Measurements from ENCODE around the gene MED26. TPM values are rescaled to one million over a fixed set of nuclear protein-coding genes. Genes with fewer than 3 reads are reported as not detected.

The MED26 gene
- total RNA-seq, 1 experiment from 2014 or later: 9.0 TPM

DNA sequence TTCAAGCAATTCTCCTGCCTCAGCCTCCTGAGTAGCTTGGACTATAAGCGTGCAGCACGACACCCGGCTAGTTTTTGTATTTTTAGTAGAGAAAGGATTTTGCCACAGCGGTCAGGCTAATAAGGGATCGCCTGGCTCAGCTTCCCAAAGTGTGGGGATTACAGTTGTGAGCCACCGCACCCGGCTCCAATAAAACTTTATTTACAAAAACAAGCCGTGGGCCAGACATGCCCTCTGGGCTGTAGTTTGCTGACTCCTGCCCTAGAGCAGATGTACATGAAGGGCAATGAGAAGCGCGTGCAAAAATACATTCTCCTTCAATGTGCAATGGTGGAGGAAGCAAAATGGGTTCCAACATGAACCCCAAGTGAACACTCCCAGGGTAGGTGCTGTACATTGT is 13.7 kb upstream of the MED26 start:
- H3K4me1 Mint-ChIP-seq (ENCODE audit: low read depth, unreplicated experiment): no peaks in the 10 kb centered on the region
- peaks cover 23% of the 10 kb centered on the region for H3K36me3 Mint-ChIP-seq (ENCODE audit: insufficient read depth, unreplicated experiment)
- DNase-seq: no peak
- CTCF ChIA-PET: no interaction called here
- no peak overlapping the region for H3K27ac Mint-ChIP-seq (ENCODE audit: unreplicated experiment)
- no TSS peak for BruUV-seq (replicated peaks)
- H3K4me3 Mint-ChIP-seq (ENCODE audit: low read depth, unreplicated experiment): no peak overlapping the region
- H3K9me3 Mint-ChIP-seq (ENCODE audit: low read depth, unreplicated experiment): no peaks in the 10 kb centered on the region
- H3K27me3 Mint-ChIP-seq (ENCODE audit: unreplicated experiment): no peaks in the 10 kb centered on the region
- intact Hi-C loops (cut with micrococcal nuclease; ENCODE audit: unreplicated experiment): no loop called here
- TF ChIP-seq, protein P1, sequence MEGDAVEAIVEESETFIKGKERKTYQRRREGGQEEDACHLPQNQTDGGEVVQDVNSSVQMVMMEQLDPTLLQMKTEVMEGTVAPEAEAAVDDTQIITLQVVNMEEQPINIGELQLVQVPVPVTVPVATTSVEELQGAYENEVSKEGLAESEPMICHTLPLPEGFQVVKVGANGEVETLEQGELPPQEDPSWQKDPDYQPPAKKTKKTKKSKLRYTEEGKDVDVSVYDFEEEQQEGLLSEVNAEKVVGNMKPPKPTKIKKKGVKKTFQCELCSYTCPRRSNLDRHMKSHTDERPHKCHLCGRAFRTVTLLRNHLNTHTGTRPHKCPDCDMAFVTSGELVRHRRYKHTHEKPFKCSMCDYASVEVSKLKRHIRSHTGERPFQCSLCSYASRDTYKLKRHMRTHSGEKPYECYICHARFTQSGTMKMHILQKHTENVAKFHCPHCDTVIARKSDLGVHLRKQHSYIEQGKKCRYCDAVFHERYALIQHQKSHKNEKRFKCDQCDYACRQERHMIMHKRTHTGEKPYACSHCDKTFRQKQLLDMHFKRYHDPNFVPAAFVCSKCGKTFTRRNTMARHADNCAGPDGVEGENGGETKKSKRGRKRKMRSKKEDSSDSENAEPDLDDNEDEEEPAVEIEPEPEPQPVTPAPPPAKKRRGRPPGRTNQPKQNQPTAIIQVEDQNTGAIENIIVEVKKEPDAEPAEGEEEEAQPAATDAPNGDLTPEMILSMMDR (IDR thresholded peaks at IDR 0.05; ENCODE audit: unreplicated experiment): no peak

DNA sequence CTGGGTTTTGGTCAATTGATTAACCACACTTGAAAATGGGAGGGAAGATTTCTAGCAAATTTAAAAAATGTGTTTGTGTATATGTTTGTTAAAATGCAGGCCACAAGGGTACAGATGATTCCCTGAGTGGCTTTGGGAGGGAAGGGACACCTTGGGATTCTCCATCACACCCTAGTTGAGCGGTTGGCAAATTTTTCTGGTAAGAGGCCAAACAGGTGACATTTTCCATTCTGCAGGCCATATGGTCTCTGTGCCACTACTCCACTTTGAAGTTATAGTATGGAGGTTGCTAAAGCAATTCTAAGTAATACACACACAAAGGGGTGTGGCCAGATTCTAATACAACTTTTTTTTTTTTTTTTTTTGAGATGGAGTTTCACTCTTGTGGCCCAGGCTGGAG is 12.9 kb upstream of the MED26 start:
- no TSS peak for BruUV-seq (replicated peaks)
- Mint-ChIP-seq H3K4me3 (ENCODE audit: low read depth, unreplicated experiment) (no peak overlapping the region), H3K36me3 (ENCODE audit: insufficient read depth, unreplicated experiment) (peaks cover 23% of the 10 kb centered on the region), H3K4me1 (ENCODE audit: low read depth, unreplicated experiment) (no peaks in the 10 kb centered on the region), H3K27me3 (ENCODE audit: unreplicated experiment) (no peaks in the 10 kb centered on the region), H3K9me3 (ENCODE audit: low read depth, unreplicated experiment) (no peaks in the 10 kb centered on the region), H3K27ac (ENCODE audit: unreplicated experiment) (no peak overlapping the region)
- intact Hi-C loops (cut with micrococcal nuclease; ENCODE audit: unreplicated experiment): no loop called here
- CTCF ChIA-PET: no interaction called here
- TF ChIP-seq, protein P1 (IDR thresholded peaks at IDR 0.05; ENCODE audit: unreplicated experiment): no peak
- DNase-seq: no peak

DNA sequence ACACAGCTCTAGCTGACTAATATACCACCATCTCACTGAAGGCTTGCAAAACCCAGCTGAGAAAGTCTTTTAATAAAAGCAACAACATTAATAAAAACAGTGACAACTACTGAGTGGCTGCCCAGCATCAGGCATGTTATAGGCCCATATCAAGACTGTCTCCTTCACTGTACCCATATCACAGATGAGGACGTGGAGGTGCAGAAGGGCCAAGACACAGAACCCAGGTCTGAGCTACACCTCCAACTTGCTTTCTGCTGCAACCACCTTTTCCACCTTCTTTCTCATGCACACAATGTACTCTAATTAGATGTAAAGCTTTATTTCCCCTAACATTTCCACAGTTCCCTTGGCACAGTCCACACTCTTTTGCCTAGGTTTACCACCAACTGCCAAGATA is 10.7 kb upstream of the MED26 start:
- intact Hi-C loops (cut with micrococcal nuclease; ENCODE audit: unreplicated experiment): no loop called here
- H3K4me1 Mint-ChIP-seq (ENCODE audit: low read depth, unreplicated experiment): no peaks in the 10 kb centered on the region
- no peaks in the 10 kb centered on the region for H3K9me3 Mint-ChIP-seq (ENCODE audit: low read depth, unreplicated experiment)
- no peak overlapping the region for H3K27ac Mint-ChIP-seq (ENCODE audit: unreplicated experiment)
- CTCF ChIA-PET: no interaction called here
- no TSS peak for BruUV-seq (replicated peaks)
- peaks cover 16% of the 10 kb centered on the region for H3K36me3 Mint-ChIP-seq (ENCODE audit: insufficient read depth, unreplicated experiment)
- TF ChIP-seq, protein P1 (IDR thresholded peaks at IDR 0.05; ENCODE audit: unreplicated experiment): no peak
- no peak overlapping the region for H3K4me3 Mint-ChIP-seq (ENCODE audit: low read depth, unreplicated experiment)
- DNase-seq: no peak
- H3K27me3 Mint-ChIP-seq (ENCODE audit: unreplicated experiment): no peaks in the 10 kb centered on the region

GRCh38 chr19:16637535-16637934 is 9.5 kb upstream of the MED26 start:
- intact Hi-C loops (cut with micrococcal nuclease; ENCODE audit: unreplicated experiment): no loop called here
- CTCF ChIA-PET: no interaction called here
- no peak for DNase-seq
- peaks cover 12% of the 10 kb centered on the region for H3K36me3 Mint-ChIP-seq (ENCODE audit: insufficient read depth, unreplicated experiment)
- no peaks in the 10 kb centered on the region for H3K27me3 Mint-ChIP-seq (ENCODE audit: unreplicated experiment)
- no peak overlapping the region for H3K4me3 Mint-ChIP-seq (ENCODE audit: low read depth, unreplicated experiment)
- TF ChIP-seq, protein P1 (IDR thresholded peaks at IDR 0.05; ENCODE audit: unreplicated experiment): no peak
- H3K4me1 Mint-ChIP-seq (ENCODE audit: low read depth, unreplicated experiment): no peaks in the 10 kb centered on the region
- H3K27ac Mint-ChIP-seq (ENCODE audit: unreplicated experiment): no peak overlapping the region
- no TSS peak for BruUV-seq (replicated peaks)
- no peaks in the 10 kb centered on the region for H3K9me3 Mint-ChIP-seq (ENCODE audit: low read depth, unreplicated experiment)

- Mint-ChIP-seq H3K4me1 (ENCODE audit: low read depth, unreplicated experiment) (no peaks in the 10 kb centered on the region), H3K27me3 (ENCODE audit: unreplicated experiment) (no peaks in the 10 kb centered on the region), H3K27ac (ENCODE audit: unreplicated experiment) (no peak overlapping the region), H3K9me3 (ENCODE audit: low read depth, unreplicated experiment) (no peaks in the 10 kb centered on the region), H3K36me3 (ENCODE audit: insufficient read depth, unreplicated experiment) (peaks cover 39% of the 10 kb centered on the region), H3K4me3 (ENCODE audit: low read depth, unreplicated experiment) (no peak overlapping the region)
- intact Hi-C loops (cut with micrococcal nuclease; ENCODE audit: unreplicated experiment): no loop called here
- no TSS peak for BruUV-seq (replicated peaks)
- DNase-seq: no peak
- CTCF ChIA-PET: no interaction called here
- TF ChIP-seq, protein P1 (IDR thresholded peaks at IDR 0.05; ENCODE audit: unreplicated experiment): no peak
Measured at GRCh38 chr19:16631465-16631864, 3.5 kb upstream of the MED26 start.
